ENCODE measurements around the gene ALOX12B. TPM values are rescaled to one million over a fixed set of nuclear protein-coding genes. Genes with fewer than 3 reads are reported as not detected.

ALOX12B gene
- total RNA-seq, 4 donors from 2014 or later, result not detected

DNA sequence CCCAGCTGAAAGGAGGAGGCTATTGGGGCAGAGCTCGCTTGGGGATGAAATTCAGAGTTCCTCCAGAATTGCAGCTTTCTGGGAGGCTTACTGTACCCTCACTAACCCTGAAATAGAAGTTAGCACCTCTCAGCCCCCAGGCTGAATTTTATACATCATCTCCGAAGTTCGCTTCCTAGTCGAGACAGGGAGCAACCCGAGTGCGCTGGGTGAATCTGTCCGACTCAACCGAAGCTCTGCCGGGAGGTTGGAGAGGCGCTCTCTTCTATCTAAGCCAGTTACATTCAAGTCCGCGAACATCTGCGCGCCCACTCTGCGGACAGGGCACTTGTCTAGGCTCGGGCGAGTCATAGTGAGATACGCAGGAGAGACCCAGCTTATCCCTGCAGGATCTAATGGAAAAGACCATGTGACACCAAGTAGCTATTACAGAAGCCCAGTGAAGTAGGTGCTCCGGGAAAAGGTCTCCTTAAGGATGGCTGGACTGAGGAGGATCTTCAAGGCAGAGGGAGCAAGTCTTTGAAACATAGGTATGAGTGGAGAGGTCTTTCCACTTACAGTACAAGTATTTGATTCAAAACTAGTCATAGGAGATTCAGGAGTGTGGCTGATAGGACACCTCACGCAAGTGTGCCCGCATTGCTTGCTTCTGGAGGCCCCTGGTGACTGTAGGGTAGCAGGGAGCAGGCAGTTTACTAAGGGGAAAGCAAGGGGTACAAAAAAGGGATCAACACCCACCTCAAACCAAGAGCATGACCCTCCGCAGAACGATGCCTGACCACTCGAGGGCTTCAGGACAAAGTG is 37.0 kb upstream of the ALOX12B start:
- WGBS, 2 donors, result 4% methylated on average over 24 of the region's 24 CpGs
- Histone ChIP-seq H3K27me3 (no peaks in the 10 kb centered on the region), H3K4me3 (peak overlapping the region; percentile 54 to 86 (median 60)), H3K4me1 (peaks cover 4 to 70% (median 51%) of the 10 kb centered on the region in 4 donors), H3K36me3 (no peaks in the 10 kb centered on the region), H3K27ac (peak overlapping the region; percentile 25 to 94 (median 64)), H3K9me3 (no peaks in the 10 kb centered on the region)
- TF ChIP-seq, protein P1, sequence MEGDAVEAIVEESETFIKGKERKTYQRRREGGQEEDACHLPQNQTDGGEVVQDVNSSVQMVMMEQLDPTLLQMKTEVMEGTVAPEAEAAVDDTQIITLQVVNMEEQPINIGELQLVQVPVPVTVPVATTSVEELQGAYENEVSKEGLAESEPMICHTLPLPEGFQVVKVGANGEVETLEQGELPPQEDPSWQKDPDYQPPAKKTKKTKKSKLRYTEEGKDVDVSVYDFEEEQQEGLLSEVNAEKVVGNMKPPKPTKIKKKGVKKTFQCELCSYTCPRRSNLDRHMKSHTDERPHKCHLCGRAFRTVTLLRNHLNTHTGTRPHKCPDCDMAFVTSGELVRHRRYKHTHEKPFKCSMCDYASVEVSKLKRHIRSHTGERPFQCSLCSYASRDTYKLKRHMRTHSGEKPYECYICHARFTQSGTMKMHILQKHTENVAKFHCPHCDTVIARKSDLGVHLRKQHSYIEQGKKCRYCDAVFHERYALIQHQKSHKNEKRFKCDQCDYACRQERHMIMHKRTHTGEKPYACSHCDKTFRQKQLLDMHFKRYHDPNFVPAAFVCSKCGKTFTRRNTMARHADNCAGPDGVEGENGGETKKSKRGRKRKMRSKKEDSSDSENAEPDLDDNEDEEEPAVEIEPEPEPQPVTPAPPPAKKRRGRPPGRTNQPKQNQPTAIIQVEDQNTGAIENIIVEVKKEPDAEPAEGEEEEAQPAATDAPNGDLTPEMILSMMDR (IDR thresholded peaks at IDR 0.05), result no peak
- TF ChIP-seq POLR2A (IDR thresholded peaks at IDR 0.05), result no peak
- no peak for TF ChIP-seq EP300 (IDR thresholded peaks at IDR 0.05)
- DNase-seq (ENCODE audit: low spot score in 2 of 2), result peak in 1 of 2 donors; percentile 10

DNA sequence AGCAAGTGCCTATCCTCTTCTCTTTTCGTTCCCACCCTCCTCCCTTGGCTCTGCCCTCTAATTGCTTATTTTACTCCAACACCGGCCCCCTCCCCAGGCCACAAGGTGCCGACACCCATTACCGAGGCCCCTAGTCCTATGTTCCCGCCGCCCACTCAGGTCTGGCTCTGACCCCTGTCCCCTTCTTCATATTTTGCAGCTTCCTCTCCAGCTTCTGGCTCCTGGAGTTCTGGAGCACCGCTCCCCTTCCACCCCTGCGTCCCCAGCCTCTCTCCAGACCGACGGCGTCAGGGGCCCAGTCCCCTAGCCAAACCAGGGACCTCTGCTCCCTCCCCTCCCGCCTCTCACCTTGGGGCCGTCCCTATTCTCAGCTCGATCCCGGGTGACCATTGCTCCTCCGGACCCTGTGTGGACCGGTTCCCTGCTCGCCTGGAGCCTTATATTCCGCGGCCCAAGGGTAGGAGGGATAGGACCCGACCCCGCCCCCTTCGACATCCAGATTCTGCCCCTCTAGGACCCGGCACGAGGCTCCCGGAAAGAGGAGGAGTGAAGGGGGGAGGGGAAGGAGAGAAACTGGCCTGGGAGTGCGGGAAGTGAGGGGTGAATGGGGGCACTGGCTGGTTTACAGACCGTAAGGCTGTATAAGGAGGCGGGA is 36.3 kb upstream of the ALOX12B start, which contains the start of gene HES7:
Gene HES7, minus strand, starts transcription at position 412 of the 655 bp plus-strand sequence. Its CDS starts 22 bp downstream, at position 390.
- Histone ChIP-seq H3K36me3 (no peaks in the 10 kb centered on the region), H3K4me3 (peak within 1 kb of the TSS; percentile 54 to 86 (median 60)), H3K27ac (peak within 1 kb of the TSS; percentile 38 to 94 (median 74)), H3K9me3 (no peaks in the 10 kb centered on the region), H3K4me1 (peaks cover 4 to 70% (median 51%) of the 10 kb centered on the region in 4 donors), H3K27me3 (no peaks in the 10 kb centered on the region)
- peak in 1 of 2 donors; percentile 44 for DNase-seq (ENCODE audit: low spot score in 2 of 2)
- WGBS, 2 donors, result 1% methylated on average over 29 of the region's 29 CpGs
- TF ChIP-seq, protein P1 (IDR thresholded peaks at IDR 0.05), result no peak
- no peak for TF ChIP-seq POLR2A (IDR thresholded peaks at IDR 0.05)

DNA sequence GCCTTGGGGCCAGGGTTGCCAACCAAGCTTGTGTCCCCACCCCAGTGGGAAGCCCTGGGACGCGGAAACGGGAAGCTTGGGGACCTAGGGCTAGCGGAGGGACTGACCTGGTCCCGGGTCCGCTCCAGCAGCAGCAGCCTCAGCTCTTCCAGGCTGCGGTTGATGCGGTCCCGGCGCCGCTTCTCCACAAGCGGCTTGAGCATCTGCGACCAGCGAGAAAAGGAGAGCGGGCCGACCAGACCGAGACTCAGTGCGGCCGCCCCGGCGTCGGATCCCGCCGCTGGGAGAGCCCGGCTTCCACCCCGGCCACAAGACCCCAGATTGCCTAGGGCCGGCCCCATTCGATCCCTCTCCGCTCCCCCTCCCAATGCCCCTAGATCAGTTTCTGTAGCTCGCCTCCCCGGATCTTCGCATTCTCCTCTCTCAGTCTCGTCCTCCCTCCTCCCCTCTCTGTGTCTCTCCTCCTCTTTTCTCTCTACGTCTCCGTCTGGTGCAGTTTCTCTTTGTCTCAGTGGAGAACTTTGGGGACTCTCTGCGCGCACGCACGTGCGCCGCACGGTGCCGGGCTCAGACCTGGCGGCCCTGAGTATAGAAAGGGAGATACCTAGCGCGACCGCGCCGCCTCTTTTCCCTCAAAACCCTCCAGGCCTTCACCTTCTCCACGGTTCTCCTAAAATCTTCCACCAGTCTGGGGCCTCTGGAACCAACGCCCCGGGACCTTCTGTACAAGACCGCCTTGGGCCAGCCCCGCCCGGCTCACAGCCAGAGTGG is 35.6 kb upstream of the ALOX12B start:
- peak in 1 of 2 donors; percentile 6 for TF ChIP-seq EP300 (IDR thresholded peaks at IDR 0.05)
- no peak for TF ChIP-seq POLR2A (IDR thresholded peaks at IDR 0.05)
- H3K9me3 ChIP-seq, result no peaks in the 10 kb centered on the region
- H3K4me1 ChIP-seq, result peaks cover 4 to 75% (median 55%) of the 10 kb centered on the region in 4 donors
- no peaks in the 10 kb centered on the region for H3K36me3 ChIP-seq
- H3K27me3 ChIP-seq, result no peaks in the 10 kb centered on the region
- H3K27ac ChIP-seq, result peak overlapping the region; percentile 16 to 94 (median 74)
- 1% methylated on average over 39 to 55 of the region's 55 CpGs for WGBS, 2 donors
- DNase-seq (ENCODE audit: low spot score in 2 of 2), result peak in 1 of 2 donors; percentile 13
- peak overlapping the region; percentile 54 to 86 (median 60) for H3K4me3 ChIP-seq

DNA sequence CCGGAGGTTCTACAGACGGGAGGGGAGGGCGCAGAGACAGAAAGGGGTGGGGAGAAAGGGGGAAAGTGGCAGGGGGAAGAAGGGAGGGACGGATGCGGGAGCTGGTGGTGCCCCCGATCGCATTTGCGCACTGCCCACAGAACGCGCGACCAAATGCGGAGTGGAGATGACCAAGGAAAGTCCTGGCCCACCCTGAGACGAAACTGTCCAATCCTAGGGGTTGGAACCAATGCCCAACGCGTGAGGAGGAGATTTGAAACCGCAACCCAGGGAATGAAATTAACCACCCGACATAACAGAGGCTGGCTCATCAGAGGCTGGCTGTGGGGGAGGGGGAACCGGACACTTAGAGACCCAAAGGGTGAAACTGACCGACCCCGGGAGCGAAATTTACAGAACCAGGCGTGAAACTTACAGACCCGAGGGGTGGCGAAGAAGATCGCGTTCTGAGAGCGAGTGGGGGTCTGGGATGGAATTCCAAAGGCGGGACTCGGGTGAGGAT is 35.0 kb upstream of the ALOX12B start:
- TF ChIP-seq POLR2A (IDR thresholded peaks at IDR 0.05), result no peak
- no peak for TF ChIP-seq EP300 (IDR thresholded peaks at IDR 0.05)
- TF ChIP-seq, protein P1 (IDR thresholded peaks at IDR 0.05), result no peak
- peak in 1 of 2 donors; percentile 43 for DNase-seq (ENCODE audit: low spot score in 2 of 2)
- H3K36me3 ChIP-seq, result no peaks in the 10 kb centered on the region
- 1% methylated on average over 29 of the region's 29 CpGs for WGBS, 2 donors
- no peaks in the 10 kb centered on the region for H3K27me3 ChIP-seq
- H3K9me3 ChIP-seq, result no peaks in the 10 kb centered on the region
- peak overlapping the region; percentile 54 to 86 (median 60) for H3K4me3 ChIP-seq
- H3K27ac ChIP-seq, result peak overlapping the region; percentile 16 to 94 (median 74)
- H3K4me1 ChIP-seq, result peaks cover 4 to 79% (median 61%) of the 10 kb centered on the region in 4 donors

Measured in tibial nerve (tissue), 4 donors.